GM19395 (cell line): ENCODE results near the gene NCS1.

Experiments used
- ATAC-seq: cut with Tn5 transposase; IDR thresholded peaks from one replicate; pipeline ENCODE4 v1.9.1; 2021; ENCODE audit warnings: mild to moderate bottlenecking, moderate library complexity; ENCODE audit not compliant: unreplicated experiment

Gene NCS1

DNA sequence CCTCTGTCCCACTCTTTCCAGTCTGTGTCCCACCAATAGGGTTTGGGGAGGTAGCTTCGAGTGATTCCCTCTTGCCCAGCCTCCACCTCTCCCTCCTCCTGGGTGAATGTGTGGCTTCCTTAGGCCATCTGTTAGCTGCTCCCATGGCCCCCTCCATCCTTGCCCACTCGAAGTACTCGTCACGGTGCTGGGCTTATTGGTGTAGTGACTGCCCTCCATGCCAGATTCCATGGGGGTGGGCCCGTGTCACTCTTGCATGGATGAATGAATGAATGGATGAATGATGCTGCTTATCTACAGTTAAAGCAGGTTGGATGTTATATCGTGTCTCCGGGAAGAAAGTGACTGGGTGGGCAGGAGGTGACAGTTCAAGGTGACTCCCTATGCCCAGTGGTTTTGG is 112.5 kb downstream of the NCS1 start:
- ATAC-seq = no peak

DNA sequence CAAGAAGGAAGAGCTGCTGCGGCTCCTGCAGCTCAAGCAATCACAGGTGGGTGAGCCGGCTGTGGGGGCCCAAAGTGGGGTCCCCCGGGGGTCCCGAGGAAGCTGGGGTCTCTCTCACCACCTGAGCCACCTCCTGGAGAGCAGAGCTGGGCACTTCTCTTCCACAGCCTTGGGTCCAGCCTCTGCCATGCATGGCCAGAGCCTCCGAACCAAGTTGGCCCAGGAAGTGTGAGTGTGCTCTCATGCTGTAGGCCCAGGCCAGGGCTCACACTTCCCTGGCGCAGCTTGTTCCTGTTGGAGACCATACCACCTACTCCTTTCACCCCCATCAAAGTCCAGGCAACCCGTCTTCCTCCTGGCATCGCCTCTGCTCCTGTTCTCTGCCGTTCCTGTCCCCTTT is 113.1 kb downstream of the NCS1 start:
- ATAC-seq = no peak

- ATAC-seq = no peak
Measured at GRCh38 chr9:130286072-130286770, 114.0 kb downstream of the NCS1 start.
